ENCODE data around the gene AHI1.

AHI1 gene

DNA sequence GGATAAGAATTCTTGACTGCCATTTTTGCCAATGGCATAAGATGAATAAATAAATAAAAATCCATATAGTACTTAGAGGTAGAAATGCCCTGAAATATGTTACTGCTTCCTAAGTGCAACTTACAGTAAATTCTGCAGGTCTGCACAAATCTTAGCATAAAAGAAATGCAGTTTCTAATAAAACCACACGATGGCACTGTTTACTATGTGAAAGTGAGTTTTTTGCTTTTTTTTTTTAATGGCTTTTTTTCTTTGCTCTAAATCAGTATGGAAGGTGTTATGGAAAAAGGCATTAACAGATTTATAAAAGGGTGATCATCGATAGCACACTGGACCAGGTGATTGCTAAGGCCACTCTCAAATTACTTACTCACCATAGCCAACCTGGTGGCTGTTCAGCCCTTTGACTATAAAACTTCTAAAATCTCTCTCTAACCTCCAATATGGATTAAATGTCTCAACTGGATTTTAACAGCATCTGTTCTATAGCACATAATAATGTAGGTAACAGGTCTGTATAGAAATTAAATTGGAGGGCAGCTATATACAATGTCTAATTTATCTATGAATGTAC lies 45.8 kb downstream of the AHI1 start:
- DNase-seq (ENCODE audit: low spot score) = peak; percentile 23

- no peak for DNase-seq (ENCODE audit: low spot score)
Measured at GRCh38 chr6:135449246-135449645, 48.3 kb downstream of the AHI1 start.

DNA sequence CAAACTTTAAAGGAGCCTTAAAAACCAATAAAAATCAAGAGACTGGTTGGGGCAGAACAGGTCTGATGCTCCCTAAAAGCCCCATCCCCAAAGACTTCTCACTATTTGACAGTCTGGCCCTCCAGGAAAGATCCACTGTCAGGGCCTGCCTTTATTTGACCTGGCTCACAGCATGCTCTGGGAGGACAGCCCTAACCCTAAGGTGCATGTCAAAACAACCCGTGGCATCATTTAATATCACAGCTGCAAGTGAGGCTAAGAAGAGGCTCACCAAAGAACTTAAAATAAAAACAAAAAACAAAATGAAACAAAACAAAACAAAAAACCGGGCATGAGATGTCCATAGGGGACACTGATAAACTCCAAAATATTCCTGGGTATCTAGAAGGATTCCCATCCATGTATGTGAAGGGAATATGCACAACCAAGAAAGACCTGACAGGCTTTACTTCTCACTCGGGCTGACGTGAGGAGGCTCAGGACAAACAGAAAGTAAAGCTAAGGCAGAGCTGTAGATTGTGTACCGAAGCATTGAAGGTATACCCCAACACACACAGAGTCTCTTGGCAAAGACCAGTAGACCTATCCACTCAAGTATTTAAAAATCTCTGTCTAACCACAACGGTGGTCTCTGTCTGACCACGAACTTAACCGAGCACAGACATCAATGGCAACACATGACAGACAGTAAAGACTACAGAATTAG lies 57.3 kb downstream of the AHI1 start:
- no peak for DNase-seq (ENCODE audit: low spot score)

DNA sequence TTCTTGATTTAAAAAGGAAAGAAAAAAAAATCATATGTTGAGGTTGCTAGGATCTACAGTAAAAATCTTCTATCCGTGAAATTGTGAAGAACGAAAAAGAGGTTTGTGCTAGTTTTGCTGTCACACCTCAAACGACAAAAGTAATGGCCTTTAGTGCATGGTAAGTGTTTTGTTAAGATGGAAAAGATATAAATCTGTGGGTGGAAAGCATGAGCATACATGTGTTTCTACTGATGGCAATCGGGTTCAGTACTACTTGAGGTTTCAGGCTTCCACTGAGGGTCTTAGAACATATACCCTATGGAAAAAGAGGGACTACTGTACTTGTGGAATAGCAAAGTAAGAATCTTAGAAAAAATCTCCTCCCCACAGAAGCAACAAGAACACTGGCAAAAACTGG lies 58.0 kb downstream of the AHI1 start:
- DNase-seq (ENCODE audit: low spot score) = no peak

GRCh38 chr6:135438907-135439535 lies 58.5 kb downstream of the AHI1 start:
- no peak for DNase-seq (ENCODE audit: low spot score)

DNA sequence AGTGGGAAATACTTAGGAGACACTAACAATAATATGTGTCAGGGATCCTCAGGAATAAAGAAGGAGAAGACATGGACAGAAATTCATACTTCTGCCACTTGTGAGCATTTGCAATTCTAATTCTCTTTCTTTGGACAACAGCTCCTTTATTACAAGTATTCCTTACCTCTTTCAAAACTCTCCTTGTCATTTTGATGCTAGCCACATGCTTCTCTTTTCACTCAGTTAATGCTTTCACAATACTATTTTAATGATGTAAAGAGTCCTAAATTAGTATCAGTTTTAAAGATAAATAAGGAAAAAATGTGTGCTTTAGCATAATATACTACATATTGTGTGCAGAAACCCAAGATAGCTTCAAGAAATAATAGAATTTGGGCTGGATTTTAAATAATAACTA lies 62.5 kb downstream of the AHI1 start:
- DNase-seq (ENCODE audit: low spot score) = no peak

GRCh38 chr6:135434095-135434494 lies 63.4 kb downstream of the AHI1 start:
- no peak for DNase-seq (ENCODE audit: low spot score)

DNA sequence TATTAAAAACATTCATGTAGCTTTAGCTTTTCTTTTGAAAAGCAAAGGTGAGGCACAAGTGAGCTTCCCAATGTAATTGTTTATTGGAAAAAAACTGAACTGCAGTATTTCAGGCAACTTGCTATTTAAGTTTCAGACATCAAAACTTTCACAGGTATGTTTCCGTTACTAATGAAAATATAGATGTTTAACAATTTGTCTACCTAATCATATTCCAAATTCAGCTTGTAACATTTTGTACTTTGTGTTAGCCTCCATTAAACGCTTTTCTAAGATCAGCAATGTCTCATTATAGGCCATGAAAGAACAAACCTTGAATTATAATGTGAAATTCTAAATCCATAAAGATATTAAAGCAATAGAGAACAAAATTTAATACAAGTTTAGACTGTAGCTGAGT lies 69.5 kb downstream of the AHI1 start:
- no peak for DNase-seq (ENCODE audit: low spot score)

DNA sequence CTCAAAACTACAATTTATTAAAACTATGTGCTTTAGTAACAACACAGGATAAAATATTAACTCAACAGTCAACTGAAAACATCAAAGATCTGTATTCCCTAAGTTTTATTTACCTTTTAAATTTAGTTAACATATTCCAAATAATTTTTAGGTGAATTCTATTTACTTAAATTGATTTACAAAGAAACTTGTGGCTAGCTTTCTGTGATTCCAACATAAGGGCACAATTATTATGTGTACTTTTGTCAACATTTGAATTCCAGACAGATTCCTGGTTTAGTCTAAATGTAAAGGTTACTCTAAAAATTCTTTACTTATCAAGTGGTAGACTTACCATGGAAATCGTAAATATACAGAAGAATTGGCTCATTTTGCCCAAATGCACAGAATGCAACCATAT lies 70.7 kb downstream of the AHI1 start:
- DNase-seq (ENCODE audit: low spot score) = no peak

DNA sequence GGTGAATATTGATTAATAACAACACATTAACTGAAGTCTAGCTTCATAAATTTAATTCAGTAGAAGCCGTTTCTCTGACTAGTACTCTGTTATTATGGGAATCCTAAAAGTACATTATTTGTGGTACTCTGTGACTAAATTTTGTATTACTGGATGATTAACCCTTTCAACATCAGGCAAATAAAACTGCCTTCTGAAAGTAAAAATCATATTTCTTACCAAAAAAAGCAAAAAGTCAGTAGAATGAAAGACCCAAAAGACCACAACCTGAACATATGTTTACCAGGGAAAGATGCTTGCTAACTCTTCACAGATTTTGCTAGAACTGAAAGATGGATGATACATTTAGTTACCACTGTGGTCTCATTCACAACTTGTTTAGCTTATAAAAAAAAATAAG lies 73.2 kb downstream of the AHI1 start:
- no peak for DNase-seq (ENCODE audit: low spot score)

GRCh38 chr6:135423649-135424128 lies 73.9 kb downstream of the AHI1 start:
- peak; percentile 31 for DNase-seq (ENCODE audit: low spot score)

GRCh38 chr6:135419162-135419561 lies 78.4 kb downstream of the AHI1 start:
- DNase-seq (ENCODE audit: low spot score) = peak; percentile 7

DNA sequence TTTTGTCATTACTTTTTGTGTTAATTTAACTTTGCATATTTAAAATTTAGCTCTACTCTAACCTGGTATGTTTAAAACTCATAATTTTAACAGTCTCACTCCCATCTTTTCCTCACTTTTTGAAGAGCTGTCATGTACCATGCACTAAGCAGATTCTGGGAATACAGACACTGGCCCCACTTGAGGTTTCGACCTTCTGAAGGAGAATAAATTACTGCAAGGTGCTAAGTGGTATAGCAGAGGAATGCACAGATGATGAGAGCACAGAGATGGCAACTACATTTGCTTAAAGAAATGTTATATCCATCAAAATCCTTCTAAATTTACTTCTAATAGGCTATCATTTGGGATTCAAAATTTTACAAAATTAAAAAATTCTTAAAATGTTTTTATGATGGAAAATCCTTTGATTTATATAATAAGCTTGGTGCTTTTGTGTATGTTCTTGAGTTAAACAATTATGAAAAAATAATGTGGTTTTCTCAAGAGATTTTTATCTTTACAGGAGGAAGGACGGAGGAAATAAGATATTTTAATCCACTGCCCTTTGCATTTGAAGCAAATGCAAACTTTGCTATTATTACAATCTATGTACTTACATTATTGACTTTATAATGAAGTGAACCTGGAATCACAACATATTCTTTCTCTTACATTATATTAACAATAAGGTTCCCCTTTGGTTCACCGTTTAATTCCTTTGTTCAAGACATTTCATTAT lies 79.3 kb downstream of the AHI1 start:
- no peak for DNase-seq (ENCODE audit: low spot score)

GRCh38 chr6:135412761-135413160 lies 84.8 kb downstream of the AHI1 start:
- no peak for DNase-seq (ENCODE audit: low spot score)

DNA sequence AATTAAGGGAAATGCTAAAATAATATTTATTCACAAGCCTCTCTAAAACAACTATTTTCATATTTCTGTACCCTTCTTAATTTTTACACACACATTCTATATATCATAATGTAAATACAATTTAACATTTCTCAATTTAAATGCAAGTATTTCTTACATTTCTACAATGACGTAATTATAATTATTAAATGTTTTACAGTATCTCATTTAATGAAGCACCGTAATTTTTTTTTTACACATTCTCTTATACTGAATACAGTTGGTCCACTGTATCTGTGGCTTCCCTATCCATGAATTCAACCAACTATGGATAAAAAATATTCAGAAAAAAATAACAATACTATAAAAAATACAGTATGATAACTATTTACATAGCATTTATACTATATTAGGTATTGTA lies 85.7 kb downstream of the AHI1 start:
- no peak for DNase-seq (ENCODE audit: low spot score)

- DNase-seq (ENCODE audit: low spot score) = peak; percentile 4
Measured at GRCh38 chr6:135411339-135411738, 86.2 kb downstream of the AHI1 start.

DNA sequence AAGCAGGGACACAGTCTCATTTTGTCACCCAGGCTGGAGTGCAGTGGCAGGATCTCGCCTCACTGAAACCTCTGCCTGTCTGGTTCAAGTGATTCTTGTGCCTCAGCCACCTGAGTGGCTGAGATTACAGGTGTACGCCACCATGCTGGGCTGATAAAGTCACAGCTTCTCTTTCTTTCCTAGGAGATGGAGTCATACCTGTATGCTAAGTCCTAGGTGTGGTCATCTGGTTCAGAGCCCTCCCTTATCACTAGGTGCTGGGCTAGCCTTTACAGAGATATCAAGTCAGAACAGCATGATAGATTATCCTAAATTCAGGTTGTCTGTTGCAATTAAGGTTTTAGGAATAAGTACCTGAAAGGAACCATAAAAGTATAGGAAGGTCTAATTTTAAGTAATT lies 86.7 kb downstream of the AHI1 start:
- DNase-seq (ENCODE audit: low spot score) = no peak

DNA sequence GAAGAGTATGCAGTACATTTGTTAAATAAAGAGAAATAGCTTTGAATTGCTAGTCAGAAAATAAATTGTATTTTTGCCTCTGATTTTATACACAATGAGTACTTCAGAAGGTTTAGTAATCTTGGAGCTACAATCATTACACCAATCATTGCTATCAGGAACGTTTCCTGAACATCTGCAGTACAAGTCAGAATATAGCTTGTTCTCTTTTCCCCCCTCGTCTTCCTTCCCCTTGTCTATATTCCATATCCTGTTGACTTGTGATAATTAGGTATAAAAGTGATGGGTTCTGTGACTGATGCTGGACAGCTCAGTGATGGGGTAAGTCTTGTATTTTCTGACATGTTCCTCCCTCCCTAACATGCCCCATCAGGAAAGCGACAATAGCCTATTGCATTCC lies 94.0 kb downstream of the AHI1 start:
- DNase-seq (ENCODE audit: low spot score) = no peak

- DNase-seq (ENCODE audit: low spot score) = no peak
Measured at GRCh38 chr6:135402311-135402710, 95.2 kb downstream of the AHI1 start.

DNA sequence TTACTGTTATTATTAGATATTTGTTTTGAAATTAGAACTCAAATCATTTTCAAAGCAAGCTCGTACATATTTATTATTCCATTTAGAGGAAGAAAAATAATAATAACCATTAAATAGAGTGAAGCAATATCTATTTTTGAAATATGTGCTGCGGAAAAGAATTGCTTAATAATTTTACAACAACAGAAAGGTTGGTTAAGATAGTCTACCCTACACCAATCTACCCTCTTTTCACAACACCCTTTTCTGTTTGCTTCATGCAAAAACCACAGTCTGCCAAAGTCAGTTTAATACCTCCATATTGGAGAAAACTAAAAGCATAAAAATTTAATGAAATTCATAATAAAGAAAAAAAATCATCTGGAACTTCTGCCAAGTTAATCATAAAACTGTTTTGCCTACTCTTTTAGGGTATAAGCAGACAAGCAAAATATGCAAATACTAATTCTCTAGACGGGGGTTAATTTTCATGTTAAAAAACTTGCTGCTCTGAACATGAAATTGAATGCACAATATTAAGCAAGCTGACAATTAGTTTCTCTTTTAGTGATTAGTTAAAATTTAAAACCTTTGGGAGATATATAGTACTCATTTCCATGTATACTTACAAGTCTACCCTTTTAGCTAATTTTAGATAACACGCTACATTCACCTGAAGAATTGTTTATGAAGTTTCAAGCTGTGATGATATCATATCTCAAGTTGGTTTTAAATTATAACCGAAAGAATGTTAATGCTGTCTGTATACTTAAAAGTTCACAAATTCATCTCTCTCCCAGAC lies 100.2 kb downstream of the AHI1 start:
- DNase-seq (ENCODE audit: low spot score) = no peak

DNA sequence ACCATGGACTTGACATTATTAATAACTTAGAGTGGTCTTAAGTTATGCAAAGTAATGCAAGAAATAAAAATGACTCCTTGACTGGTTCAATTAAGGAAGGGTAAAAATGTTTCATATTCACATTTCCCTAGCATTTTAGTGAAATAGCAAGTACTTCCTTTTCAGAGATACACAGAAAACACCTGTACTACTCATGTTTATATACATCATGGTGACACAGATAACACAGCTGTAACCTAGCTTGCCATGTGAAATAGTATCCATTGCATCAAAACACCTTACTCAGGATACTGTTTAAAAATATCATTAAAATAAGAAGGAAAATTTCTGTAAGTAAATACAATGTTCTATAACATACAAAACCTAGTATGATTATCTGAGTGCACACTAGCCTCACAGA lies 102.4 kb downstream of the AHI1 start:
- DNase-seq (ENCODE audit: low spot score) = no peak

- DNase-seq (ENCODE audit: low spot score) = no peak
Measured at GRCh38 chr6:135393289-135393688, 104.3 kb downstream of the AHI1 start.
